Activated T-cell treated with anti-CD3 and anti-CD28 coated beads, Interleukin-2, amount 50 U/mL, for 72 hours (primary cell): ENCODE results near the gene WNT11. TPM values are rescaled to one million over a fixed set of nuclear protein-coding genes. Genes with fewer than 3 reads are reported as not detected.
A peak's percentile ranks its signal among the peaks of the same experiment; 100 is the strongest.

ENCODE experiments used
- ATAC-seq, 2 donors: fragments of 150-1000 bp; cut with Tn5 transposase; replicated peaks in 1 of 2; 2 replicates each; pipeline ENCODE4 v1.10.0; 2021; ENCODE audit warnings: moderate library complexity in 2 of 2, mild to moderate bottlenecking in 1 of 2
- DNase-seq, 2 donors: peaks; one replicate each; pipeline ENCODE4 v3.0.0; 2021 to 2022; ENCODE audit warnings: mixed read lengths in 1 of 2
- H3K27ac Mint-ChIP-seq: one replicate; pipeline ENCODE4 v1.8.0; 2022; ENCODE audit warnings: mild to moderate bottlenecking, moderate library complexity, mixed read lengths
- H3K27me3 Mint-ChIP-seq: one replicate; pipeline ENCODE4 v1.8.0; 2022; ENCODE audit warnings: low read depth, mixed read lengths
- H3K36me3 Mint-ChIP-seq, 2 donors: one replicate each; pipeline ENCODE4 v1.8.0; 2022; ENCODE audit warnings: mixed read lengths in 2 of 2, mild to moderate bottlenecking in 1 of 2; ENCODE audit not compliant: insufficient read depth in 2 of 2
- H3K4me1 Mint-ChIP-seq: one replicate; pipeline ENCODE4 v1.8.0; 2022; ENCODE audit warnings: low read depth, mixed read lengths
- H3K4me3 Mint-ChIP-seq, 2 donors: one replicate each; pipeline ENCODE4 v1.8.0; 2022; ENCODE audit warnings: mild to moderate bottlenecking in 2 of 2, mixed read lengths in 2 of 2, moderate library complexity in 2 of 2
- H3K9me3 Mint-ChIP-seq, 2 donors: one replicate each; pipeline ENCODE4 v1.8.0; 2022; ENCODE audit warnings: mixed read lengths in 2 of 2
- total RNA-seq, 2 donors: library from RNA; stranded (reverse); gene quantifications; one replicate each; pipeline ENCODE4 v1.2.3, GENCODE V29; 2022

Gene WNT11
- total RNA-seq, 2 donors from 2014 or later: 0.12 to 0.16 TPM

DNA sequence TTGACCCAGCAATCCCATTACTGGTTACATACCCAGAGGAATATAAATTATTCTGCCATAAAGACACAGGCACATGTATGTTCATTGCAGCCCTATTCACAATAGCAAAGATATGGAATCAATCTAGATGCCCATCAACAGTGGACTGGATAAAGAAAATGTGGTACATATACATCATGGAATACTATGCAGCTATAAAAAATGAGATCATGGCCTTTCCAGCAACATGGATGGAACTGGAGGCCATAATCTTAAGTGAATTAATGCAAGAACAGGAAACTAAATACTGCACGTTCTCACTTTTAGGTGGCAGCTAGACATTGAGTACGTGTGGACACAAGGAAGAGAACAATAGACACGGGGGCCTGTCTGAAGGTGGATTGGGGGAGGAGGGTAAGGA lies 15.1 kb upstream of the WNT11 start:
- no peaks in the 10 kb centered on the region for H3K27me3 Mint-ChIP-seq
- DNase-seq: no peak
- no peak overlapping the region for H3K4me3 Mint-ChIP-seq
- H3K36me3 Mint-ChIP-seq: no peaks in the 10 kb centered on the region
- no peak overlapping the region for H3K27ac Mint-ChIP-seq
- no peaks in the 10 kb centered on the region for H3K4me1 Mint-ChIP-seq
- ATAC-seq: no peak
- H3K9me3 Mint-ChIP-seq: no peaks in the 10 kb centered on the region

DNA sequence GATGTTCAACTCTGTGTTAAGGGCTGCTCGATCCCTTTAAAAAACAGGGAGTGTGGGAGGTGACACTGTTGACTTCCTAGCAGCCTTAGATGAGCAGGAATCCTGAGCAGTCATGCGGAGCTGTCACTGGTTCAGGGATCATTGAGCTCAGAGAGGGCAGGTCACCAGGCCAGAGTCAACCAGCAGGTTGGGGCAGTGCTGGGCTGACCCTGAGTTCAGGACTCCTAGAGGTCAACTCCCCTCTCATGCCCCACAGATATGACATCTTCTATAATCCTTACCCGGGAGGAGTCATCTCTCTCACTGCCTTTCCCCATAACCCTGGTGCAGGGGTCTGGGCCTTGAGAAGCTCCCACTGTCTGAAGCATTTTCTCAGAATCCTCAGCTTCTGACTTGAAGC lies 12.9 kb upstream of the WNT11 start:
- no peak for ATAC-seq
- Mint-ChIP-seq H3K4me3 (no peak overlapping the region), H3K9me3 (no peaks in the 10 kb centered on the region), H3K27me3 (no peaks in the 10 kb centered on the region), H3K36me3 (no peaks in the 10 kb centered on the region), H3K4me1 (peaks cover 10% of the 10 kb centered on the region), H3K27ac (no peak overlapping the region)
- no peak for DNase-seq

DNA sequence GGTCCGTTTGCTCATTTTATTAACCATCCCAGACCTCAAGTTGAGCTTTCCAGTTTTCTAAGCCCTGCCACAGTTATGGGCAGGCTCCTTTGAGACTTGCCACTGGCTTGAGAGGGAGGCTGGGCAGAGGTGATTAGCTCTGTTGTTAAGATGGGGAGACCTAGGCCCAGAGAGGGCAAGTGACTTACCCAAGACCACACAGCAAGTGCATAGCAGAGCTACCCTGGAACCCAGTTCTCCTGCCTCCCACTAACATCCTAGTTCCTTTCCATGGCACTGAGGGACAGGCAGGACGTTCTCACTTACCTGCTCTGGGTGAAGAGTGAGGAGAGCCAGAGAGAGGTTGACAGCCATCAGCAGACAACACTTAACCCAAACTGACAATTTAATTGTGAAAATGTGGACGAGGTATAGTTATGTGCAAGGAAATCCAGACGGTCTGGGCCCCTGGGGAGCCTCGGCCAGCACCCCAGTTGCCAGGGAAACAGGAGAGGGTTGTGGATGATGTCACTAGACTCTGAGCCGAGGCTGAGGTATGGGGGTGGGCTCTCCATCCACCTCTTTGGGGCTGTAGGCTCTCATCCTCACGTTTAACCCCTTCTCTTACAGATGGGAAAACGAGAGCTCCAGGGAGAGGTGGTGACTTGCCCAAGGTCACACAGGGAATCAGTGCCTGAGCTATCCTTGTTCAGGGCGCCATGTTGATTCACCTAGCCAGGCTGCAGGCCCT lies 12.3 kb upstream of the WNT11 start:
- no peak for DNase-seq
- H3K4me3 Mint-ChIP-seq: no peak overlapping the region
- no peak overlapping the region for H3K27ac Mint-ChIP-seq
- ATAC-seq: no peak
- H3K9me3 Mint-ChIP-seq: no peaks in the 10 kb centered on the region
- H3K27me3 Mint-ChIP-seq: peaks cover 3% of the 10 kb centered on the region
- no peaks in the 10 kb centered on the region for H3K36me3 Mint-ChIP-seq
- peaks cover 10% of the 10 kb centered on the region for H3K4me1 Mint-ChIP-seq

DNA sequence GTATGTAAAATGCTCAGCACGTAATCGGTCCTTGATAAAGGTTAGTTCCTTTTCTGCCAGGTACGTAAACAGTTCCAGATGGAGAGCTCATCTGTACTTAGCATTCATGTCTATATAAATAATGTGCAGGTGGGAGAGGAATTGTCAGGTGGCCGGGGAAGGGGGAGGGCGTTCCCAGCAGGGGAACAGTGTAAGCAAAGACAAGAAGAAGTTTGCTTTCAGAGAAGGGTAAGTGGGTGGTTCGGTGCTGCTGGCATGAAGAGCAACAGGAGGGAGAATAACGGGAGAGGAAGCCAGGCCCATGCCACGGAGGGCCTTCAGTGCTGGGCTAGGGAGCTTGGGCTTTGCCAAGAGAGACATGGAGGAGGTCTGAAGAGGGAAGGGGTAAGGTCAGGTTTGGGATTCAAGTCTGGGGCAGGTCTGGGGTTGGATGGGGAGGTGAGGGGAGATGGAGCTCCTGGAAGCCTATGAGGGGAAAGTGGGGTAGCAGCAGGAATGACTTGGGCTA lies 11.4 kb upstream of the WNT11 start:
- Mint-ChIP-seq H3K4me3 (no peak overlapping the region), H3K4me1 (peaks cover 10% of the 10 kb centered on the region), H3K9me3 (no peaks in the 10 kb centered on the region), H3K27ac (no peak overlapping the region), H3K27me3 (peaks cover 7% of the 10 kb centered on the region), H3K36me3 (no peaks in the 10 kb centered on the region)
- ATAC-seq (no peak), DNase-seq (no peak)

DNA sequence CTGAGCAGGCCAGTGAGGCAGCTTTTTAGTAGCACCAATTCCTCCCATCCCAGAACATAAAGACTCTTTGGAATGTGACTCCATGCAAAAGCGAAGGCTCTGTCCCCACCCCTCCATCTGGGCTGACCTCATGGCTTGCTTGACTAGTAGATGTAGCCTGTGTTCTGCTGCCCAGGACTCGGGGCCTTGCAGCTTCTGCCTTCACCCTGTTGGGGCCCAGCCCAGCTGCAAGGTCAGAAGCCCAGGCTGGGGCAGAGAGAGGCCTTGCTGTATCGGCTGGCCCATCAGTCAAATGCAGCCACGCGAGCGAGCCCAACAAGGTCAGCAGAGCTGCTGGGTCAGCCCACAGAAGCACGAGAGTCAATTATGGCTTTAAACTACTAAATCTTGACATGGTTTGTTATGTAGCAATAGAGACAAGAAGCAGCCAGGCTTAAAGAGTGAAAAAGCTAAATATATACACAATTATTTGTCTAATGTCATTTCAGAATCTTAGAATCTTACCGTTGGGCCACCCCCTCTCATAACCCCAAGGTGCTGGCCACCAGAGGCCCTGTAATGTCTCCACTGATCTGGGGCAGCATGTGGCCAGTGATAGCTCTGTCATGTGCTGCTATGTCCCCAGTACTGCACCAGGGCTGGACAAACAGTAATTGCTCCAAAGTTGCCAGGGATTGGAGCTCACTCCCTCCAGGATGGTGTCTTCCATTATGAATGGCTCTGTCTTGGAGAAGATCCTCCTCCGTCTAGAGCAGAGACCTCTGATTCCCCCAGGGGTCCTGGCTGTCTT lies 10.4 kb upstream of the WNT11 start:
- DNase-seq: no peak
- Mint-ChIP-seq H3K4me3 (no peak overlapping the region), H3K36me3 (no peaks in the 10 kb centered on the region), H3K27ac (no peak overlapping the region), H3K9me3 (no peaks in the 10 kb centered on the region), H3K4me1 (peaks cover 10% of the 10 kb centered on the region), H3K27me3 (peaks cover 17% of the 10 kb centered on the region)
- ATAC-seq: no peak

DNA sequence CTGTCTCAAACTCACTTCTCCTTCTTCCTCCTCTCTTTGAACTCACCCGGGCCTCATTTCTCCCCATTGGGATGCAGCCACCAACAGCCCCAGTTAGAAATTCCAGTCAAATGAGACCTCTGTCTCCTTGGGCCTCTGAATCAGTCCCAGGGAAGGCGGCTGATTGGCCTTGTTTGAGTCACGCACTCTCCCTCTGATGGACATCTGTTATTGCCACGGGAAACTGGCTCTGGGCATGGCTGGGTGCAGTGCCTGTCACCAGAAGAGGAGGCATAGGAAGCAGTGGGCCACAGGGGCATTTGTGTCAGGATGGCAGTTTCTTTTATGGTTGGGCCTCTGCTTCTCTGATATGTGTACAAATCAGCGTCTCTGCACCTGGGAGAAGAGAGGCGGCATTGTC lies 9.6 kb upstream of the WNT11 start:
- H3K27me3 Mint-ChIP-seq: peaks cover 25% of the 10 kb centered on the region
- peaks cover 10% of the 10 kb centered on the region for H3K4me1 Mint-ChIP-seq
- H3K9me3 Mint-ChIP-seq: no peaks in the 10 kb centered on the region
- H3K27ac Mint-ChIP-seq: no peak overlapping the region
- H3K36me3 Mint-ChIP-seq: no peaks in the 10 kb centered on the region
- ATAC-seq (no peak), DNase-seq (no peak)
- no peak overlapping the region for H3K4me3 Mint-ChIP-seq

DNA sequence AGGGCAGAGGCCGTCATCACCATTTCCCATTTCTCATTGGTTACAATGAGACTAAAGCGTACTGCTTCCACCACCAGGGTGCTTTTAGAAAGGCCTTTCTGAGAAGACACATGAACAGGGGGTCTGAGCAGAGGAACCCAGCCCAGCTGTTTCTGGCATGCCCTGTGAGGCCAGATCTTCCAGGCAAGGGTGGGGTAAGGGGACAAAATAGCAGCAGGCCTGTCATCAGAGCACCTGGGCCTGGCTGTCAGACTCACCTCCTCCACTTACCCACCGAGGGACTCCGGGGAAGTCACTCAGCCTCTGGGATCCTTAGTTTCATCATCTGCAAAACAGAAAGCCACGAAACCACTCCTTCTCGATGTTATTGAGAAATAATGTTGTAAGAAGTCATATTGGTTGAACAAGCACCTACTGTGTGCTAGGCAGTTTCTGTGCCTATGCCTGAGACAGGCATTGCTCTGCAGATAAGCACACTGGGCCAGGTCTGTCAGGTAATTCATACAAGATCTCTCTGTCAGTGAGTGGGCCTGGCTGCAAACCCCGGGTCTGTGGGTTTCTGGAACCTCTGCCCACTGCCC lies 8.8 kb upstream of the WNT11 start:
- DNase-seq (no peak), ATAC-seq (no peak)
- H3K36me3 Mint-ChIP-seq: no peaks in the 10 kb centered on the region
- H3K27me3 Mint-ChIP-seq: peaks cover 26% of the 10 kb centered on the region
- no peaks in the 10 kb centered on the region for H3K9me3 Mint-ChIP-seq
- no peak overlapping the region for H3K27ac Mint-ChIP-seq
- no peak overlapping the region for H3K4me3 Mint-ChIP-seq
- H3K4me1 Mint-ChIP-seq: peaks cover 10% of the 10 kb centered on the region

DNA sequence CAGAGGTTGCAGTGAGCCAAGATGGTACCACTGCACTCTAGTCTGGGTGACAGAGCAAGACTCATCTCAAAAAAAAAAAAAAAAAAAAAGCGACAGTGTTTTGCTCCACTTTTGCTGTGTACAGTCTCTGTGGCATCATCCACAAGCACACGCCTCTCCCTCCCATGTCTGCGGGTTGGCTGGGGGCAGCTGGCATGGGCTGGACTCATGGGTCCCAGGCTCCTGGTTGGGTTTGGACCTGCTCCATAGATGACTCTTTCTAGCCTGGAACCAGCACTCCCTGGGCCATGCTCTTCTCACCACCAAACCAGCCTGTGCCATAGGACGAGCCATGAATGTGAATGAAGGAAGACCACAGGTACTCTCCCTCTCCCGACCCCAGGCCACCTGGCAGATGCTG lies 7.9 kb upstream of the WNT11 start:
- Mint-ChIP-seq H3K9me3 (no peaks in the 10 kb centered on the region), H3K27me3 (peaks cover 26% of the 10 kb centered on the region), H3K4me1 (peaks cover 10% of the 10 kb centered on the region), H3K4me3 (no peak overlapping the region), H3K36me3 (no peaks in the 10 kb centered on the region), H3K27ac (no peak overlapping the region)
- no peak for ATAC-seq
- no peak for DNase-seq

DNA sequence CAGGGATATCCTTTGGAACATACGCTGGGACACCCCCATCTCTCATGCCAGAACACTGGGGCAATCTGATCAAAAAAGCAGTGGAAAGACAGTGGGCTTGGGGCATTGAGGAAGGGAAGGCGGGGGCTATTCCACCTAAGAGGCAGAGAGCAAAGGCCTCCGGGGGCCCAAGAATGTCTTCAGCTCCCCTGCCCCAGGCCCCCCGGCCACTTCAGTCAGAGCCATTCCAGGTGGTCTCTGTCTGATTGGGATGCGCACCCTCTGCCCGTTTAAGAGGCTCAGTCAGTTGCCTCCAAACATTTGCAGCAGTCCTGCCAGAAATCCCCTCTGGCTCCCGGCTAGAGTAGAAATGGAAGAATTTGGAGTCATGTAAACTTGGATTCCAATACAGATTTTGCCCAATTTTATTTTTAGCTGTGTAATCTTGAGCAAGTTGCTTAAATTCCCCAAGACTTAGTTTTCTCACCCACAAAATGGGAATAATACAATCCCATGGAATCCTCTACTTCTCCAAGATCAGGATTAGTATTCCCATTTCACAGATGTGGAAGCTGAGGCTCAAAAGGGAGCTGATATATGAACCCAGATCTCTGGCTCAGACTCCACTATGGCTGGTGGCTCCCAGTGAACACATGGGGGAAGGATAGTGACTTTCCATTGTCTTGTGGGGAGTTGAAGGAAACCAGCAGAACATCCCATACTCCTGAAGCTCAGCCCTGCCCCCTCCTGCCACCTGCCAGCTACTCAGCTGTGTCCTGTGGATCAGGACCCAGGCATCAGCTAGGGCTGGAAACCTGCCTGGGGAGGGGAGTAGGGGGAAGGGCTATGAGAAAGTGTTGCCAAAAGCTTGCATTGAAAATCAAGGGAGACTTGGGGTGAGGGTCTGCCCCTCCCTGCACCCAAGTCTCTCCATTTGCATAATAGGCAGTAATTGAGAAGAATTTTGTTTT lies 6.1 kb upstream of the WNT11 start:
- Mint-ChIP-seq H3K4me1 (peaks cover 11% of the 10 kb centered on the region), H3K9me3 (no peaks in the 10 kb centered on the region), H3K27ac (no peak overlapping the region), H3K36me3 (no peaks in the 10 kb centered on the region), H3K27me3 (peaks cover 33% of the 10 kb centered on the region), H3K4me3 (no peak overlapping the region)
- DNase-seq: no peak
- no peak for ATAC-seq

DNA sequence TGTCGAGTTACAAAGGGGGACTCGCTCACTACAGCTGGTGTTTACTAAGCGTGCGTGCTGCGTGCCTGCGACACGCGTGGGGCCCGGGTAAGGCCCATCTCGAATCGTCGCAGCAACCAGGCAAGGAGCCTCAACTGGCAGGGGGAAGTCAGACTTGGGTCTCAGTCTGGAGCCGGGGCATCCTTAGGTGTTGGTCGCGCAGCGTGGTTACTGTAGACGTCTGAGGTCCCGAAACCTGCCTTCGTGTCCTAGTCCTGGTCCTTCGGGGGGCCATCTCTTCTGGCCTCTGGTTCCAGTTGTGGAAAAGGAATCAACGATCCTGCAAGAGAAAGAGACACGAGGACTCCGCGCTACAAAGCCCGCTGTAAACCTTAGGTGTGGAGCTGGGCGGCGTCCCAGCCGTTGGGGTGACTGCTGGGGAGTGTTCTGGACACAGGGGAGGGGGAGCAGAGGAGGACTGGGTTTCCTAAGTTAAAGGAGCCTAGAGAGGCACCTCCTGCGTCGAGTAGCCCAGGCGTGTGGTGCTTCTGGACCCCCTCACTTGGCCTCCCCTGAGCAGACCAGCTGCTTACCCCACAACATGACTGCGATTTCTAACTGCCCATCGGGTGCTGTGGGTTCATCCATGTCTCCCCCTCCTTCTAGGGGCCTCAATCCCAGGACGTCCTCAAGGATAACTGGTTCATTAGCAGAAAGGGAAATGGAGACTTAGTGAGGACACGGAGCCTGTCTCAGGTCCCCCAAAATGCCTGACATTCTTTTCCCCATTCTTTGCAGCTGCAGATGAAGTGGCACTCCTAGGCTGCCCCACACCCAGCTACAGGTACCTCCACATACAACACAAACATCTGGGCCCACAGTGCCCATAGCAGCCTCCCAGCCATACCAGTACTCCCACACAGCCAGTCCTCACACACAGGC lies 4.9 kb upstream of the WNT11 start:
- Mint-ChIP-seq H3K9me3 (no peaks in the 10 kb centered on the region), H3K27ac (no peak overlapping the region), H3K4me3 (peak overlapping the region; percentile 59 to 66), H3K36me3 (no peaks in the 10 kb centered on the region), H3K4me1 (peaks cover 20% of the 10 kb centered on the region), H3K27me3 (peaks cover 42% of the 10 kb centered on the region)
- no peak for ATAC-seq
- DNase-seq: no peak

DNA sequence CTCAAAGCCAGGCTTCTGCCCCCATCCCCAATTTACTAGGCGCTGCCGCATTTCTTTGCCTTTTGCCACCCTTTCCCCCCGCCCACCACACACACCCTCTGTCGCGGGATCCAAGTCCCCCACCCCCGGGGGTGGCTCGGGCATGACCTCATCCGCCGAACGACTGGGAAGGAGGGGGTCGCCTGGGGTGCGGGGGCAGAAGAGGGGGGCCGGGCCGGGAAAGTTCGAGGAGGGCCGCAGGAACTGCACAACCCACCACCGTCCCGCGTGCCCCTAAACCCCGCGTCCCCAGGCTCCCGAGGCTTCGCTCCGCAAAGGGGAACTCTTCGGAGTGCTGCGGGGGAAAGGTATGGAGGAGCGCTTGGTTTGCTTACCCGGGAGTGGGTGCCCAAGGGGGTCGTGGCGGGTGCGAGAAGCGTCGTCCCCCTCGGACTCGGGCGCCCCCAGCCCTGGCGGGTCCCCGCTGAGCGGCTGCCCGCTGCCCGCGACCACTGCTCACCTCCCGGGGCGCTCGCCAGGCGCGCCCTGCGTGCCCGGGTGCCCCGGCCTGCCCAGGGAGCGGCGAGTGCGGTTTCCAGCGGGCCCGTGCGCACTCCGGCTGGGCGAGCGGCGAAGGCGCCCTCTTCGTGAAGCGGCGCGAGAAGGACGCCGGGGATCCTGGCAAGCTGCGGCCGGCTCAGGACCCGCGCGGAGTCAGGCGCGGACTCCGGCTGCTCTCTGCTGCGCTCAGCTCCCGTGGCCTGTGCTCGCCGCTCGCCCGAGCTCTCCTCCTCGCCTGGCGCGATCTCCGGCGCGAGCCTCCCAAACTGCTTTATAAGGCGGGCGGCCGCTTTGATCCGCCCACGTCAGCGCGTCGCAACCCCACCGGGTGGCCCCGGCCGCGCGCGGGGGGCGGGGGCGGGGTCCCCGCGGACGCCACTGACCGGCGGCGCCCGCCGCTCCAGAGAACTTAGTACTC lies 4.0 kb upstream of the WNT11 start:
- Mint-ChIP-seq H3K27me3 (peaks cover 51% of the 10 kb centered on the region), H3K27ac (no peak overlapping the region), H3K9me3 (no peaks in the 10 kb centered on the region), H3K4me1 (peaks cover 22% of the 10 kb centered on the region), H3K36me3 (no peaks in the 10 kb centered on the region), H3K4me3 (peak overlapping the region; percentile 66 to 86)
- DNase-seq (peak; percentile 32 to 34), ATAC-seq (peak in 1 of 2 donors; percentile 10)
